IPS-NIHi7 (cell line): Measurements from ENCODE around the gene MSH5.
"Not testable (repeated sequence)": the region's sequence is repeated elsewhere in the genome, so short reads cannot be mapped to it uniquely, and the experiment has no call there.

Experiments used
- DNase-seq: peaks from one replicate; pipeline ENCODE4 v3.0.0; 2012; ENCODE audit warnings: mixed read lengths; ENCODE audit errors: extremely low spot score

MSH5 gene

GRCh38 chr6:31801031-31801927, 61.5 kb downstream of the MSH5 start:
- DNase-seq = not testable (repeated sequence)

GRCh38 chr6:31805939-31806469, 66.2 kb downstream of the MSH5 start:
- no peak for DNase-seq

- peak; percentile 99 for DNase-seq
Observed at GRCh38 chr6:31806470-31807272, 66.9 kb downstream of the MSH5 start, which contains the start of gene LSM2. LSM2 (minus strand) TSS chr6:31806966; CDS start chr6:31806757, 209 bp downstream.

- not testable (repeated sequence) for DNase-seq
Observed at GRCh38 chr6:31808599-31808998, 68.8 kb downstream of the MSH5 start.

GRCh38 chr6:31811645-31812044, 71.8 kb downstream of the MSH5 start:
- DNase-seq = no peak
